GM12878 (cell line): ENCODE measurements around the gene ACTA2. TPM values are rescaled to one million over a fixed set of nuclear protein-coding genes. Genes with fewer than 3 reads are reported as not detected.

Source experiments
- CBX3 ChIP-seq: fragments of 200-600 bp; sonication (generic); IDR thresholded peaks from 2 replicates; pipeline ENCODE4 v1.6.1; 2016; ENCODE audit warnings: low read depth, borderline replicate concordance
- CUX1 ChIP-seq: IDR thresholded peaks from 2 replicates; pipeline ENCODE4 v1.6.1; 2012; ENCODE audit warnings: improper control_type of control experiment, low read depth, low read length; ENCODE audit not compliant: insufficient replicate concordance
- E4F1 ChIP-seq: fragments of 450-650 bp; IDR thresholded peaks from 2 replicates; pipeline ENCODE4 v1.6.1; 2018; ENCODE audit warnings: borderline replicate concordance, mild to moderate bottlenecking; ENCODE audit not compliant: partially characterized antibody
- EGR1 ChIP-seq, 2 experiments: IDR thresholded peaks; 1 replicate in 1 of 2; 2 replicates in 1 of 2; pipeline ENCODE4 v1.6.1; 2011 to 2012; ENCODE audit warnings: low read depth in 2 of 2, low read length in 2 of 2, borderline replicate concordance in 1 of 2, mild to moderate bottlenecking in 1 of 2, moderate library complexity in 1 of 2
- HDGF ChIP-seq: fragments of 450-650 bp; IDR thresholded peaks from 2 replicates; pipeline ENCODE4 v1.6.1; 2016; ENCODE audit warnings: antibody characterized with exemption
- JUNB ChIP-seq: IDR thresholded peaks from 2 replicates; pipeline ENCODE4 v1.6.1; 2016; ENCODE audit warnings: antibody characterized with exemption, mild to moderate bottlenecking
- MAX ChIP-seq: IDR thresholded peaks from 2 replicates; pipeline ENCODE4 v1.6.1; 2012; ENCODE audit warnings: low read depth, low read length, improper control_type of control experiment
- MXI1 ChIP-seq: fragments of 150-350 bp; IDR thresholded peaks from 2 replicates; pipeline ENCODE4 v1.6.1; 2011; ENCODE audit warnings: low read depth, mild to moderate bottlenecking, inconsistent platforms, low read length, improper control_type of control experiment
- PML ChIP-seq: IDR thresholded peaks from 2 replicates; pipeline ENCODE4 v1.6.1; 2012; ENCODE audit warnings: low read length, inconsistent platforms
- STAT1 ChIP-seq: fragments of 450-650 bp; conservative IDR thresholded peaks from 2 replicates; pipeline ENCODE4 v1.6.1; 2014; ENCODE audit warnings: antibody characterized with exemption, mild to moderate bottlenecking
- YY1 ChIP-seq: IDR thresholded peaks from 2 replicates; pipeline ENCODE4 v1.6.1; 2011; ENCODE audit warnings: low read depth, mild to moderate bottlenecking, low read length
- polyA plus RNA-seq, 11 experiments: library from polyadenylated mRNA; depleted of rRNA in 4 of 11; unstranded in 6 of 11; stranded (reverse) in 5 of 11; fragments of >200 nt; fragmentation: Nextera tagmentation in 4 of 11; fragmentation: Illumina TruSeq in 1 of 11; extraction: Ambion mirVana in 4 of 11; extraction: Trizol in 1 of 11; gene quantifications; 1 replicate in 1 of 11; 2 replicates in 10 of 11; pipeline versions ENCODE4 v1.2.1 to v1.2.3, GENCODE V29; 2011 to 2016; ENCODE audit warnings: inconsistent platforms in 2 of 11, missing spikeins in 2 of 11, low read depth in 1 of 11
- total RNA-seq, 4 experiments: library from RNA; depleted of rRNA in 3 of 4; stranded (reverse); fragments of >200 nt in 3 of 4; fragmentation: Illumina TruSeq in 1 of 4; extraction: Trizol in 1 of 4; gene quantifications; 2 replicates each; pipeline versions ENCODE4 v1.2.1 to v1.2.3, GENCODE V29; 2013 to 2021
- TF ChIP-seq, protein P1 (sequence below): fragments of 450-650 bp; IDR thresholded peaks from 2 replicates; pipeline ENCODE4 v1.6.1; 2016; ENCODE audit warnings: mild to moderate bottlenecking
- TF ChIP-seq, protein P2 (sequence below): fragments of 450-650 bp; IDR thresholded peaks from 2 replicates; pipeline ENCODE4 v1.6.1; 2016; ENCODE audit warnings: mild to moderate bottlenecking, moderate library complexity, borderline replicate concordance
- TF ChIP-seq, protein P3 (sequence below): IDR thresholded peaks from 2 replicates; pipeline ENCODE4 v1.6.1; 2012; ENCODE audit warnings: low read depth, low read length, improper control_type of control experiment

Gene ACTA2
- total and polyA plus RNA-seq, 10 of the 15 experiments (the other 5 are each of a cell fraction or from before 2014, with no cell fraction given) = 7.4 to 78.2 (median 32.4) TPM

GRCh38 chr10:88991161-88991898 is 38.8 kb upstream of the ACTA2 start (continued):
- TF ChIP-seq, protein P1, sequence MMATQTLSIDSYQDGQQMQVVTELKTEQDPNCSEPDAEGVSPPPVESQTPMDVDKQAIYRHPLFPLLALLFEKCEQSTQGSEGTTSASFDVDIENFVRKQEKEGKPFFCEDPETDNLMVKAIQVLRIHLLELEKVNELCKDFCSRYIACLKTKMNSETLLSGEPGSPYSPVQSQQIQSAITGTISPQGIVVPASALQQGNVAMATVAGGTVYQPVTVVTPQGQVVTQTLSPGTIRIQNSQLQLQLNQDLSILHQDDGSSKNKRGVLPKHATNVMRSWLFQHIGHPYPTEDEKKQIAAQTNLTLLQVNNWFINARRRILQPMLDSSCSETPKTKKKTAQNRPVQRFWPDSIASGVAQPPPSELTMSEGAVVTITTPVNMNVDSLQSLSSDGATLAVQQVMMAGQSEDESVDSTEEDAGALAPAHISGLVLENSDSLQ = no peak
- peak; percentile 17 for TF ChIP-seq JUNB
- TF ChIP-seq, protein P2, sequence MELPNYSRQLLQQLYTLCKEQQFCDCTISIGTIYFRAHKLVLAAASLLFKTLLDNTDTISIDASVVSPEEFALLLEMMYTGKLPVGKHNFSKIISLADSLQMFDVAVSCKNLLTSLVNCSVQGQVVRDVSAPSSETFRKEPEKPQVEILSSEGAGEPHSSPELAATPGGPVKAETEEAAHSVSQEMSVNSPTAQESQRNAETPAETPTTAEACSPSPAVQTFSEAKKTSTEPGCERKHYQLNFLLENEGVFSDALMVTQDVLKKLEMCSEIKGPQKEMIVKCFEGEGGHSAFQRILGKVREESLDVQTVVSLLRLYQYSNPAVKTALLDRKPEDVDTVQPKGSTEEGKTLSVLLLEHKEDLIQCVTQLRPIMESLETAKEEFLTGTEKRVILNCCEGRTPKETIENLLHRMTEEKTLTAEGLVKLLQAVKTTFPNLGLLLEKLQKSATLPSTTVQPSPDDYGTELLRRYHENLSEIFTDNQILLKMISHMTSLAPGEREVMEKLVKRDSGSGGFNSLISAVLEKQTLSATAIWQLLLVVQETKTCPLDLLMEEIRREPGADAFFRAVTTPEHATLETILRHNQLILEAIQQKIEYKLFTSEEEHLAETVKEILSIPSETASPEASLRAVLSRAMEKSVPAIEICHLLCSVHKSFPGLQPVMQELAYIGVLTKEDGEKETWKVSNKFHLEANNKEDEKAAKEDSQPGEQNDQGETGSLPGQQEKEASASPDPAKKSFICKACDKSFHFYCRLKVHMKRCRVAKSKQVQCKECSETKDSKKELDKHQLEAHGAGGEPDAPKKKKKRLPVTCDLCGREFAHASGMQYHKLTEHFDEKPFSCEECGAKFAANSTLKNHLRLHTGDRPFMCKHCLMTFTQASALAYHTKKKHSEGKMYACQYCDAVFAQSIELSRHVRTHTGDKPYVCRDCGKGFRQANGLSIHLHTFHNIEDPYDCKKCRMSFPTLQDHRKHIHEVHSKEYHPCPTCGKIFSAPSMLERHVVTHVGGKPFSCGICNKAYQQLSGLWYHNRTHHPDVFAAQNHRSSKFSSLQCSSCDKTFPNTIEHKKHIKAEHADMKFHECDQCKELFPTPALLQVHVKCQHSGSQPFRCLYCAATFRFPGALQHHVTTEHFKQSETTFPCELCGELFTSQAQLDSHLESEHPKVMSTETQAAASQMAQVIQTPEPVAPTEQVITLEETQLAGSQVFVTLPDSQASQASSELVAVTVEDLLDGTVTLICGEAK = peak; percentile 32; the same call in 1 of the 2 replicates
- no peak for TF ChIP-seq CBX3
- TF ChIP-seq HDGF = no peak
- TF ChIP-seq CUX1 = no peak
- TF ChIP-seq PML = 0 out of 2 replicates have a peak, but pooled peaks have one; percentile 26
- TF ChIP-seq YY1 = no peak
- TF ChIP-seq MAX = no peak
- TF ChIP-seq, protein P3, sequence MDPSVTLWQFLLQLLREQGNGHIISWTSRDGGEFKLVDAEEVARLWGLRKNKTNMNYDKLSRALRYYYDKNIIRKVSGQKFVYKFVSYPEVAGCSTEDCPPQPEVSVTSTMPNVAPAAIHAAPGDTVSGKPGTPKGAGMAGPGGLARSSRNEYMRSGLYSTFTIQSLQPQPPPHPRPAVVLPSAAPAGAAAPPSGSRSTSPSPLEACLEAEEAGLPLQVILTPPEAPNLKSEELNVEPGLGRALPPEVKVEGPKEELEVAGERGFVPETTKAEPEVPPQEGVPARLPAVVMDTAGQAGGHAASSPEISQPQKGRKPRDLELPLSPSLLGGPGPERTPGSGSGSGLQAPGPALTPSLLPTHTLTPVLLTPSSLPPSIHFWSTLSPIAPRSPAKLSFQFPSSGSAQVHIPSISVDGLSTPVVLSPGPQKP = no peak
- peak in 1 of 2 experiments; percentile 95; a peak in 2 of 3 replicates for TF ChIP-seq EGR1 (IDR thresholded peaks at IDR 0.05; ENCODE audit: borderline replicate concordance in 1 of 2, low read depth in 2 of 2, low read length in 2 of 2)
- TF ChIP-seq E4F1 = no peak
- no peak for TF ChIP-seq MXI1
- TF ChIP-seq STAT1 = no peak
